Fibroblast of villous mesenchyme (primary cell): ENCODE results near the gene TLN1. TPM values are rescaled to one million over a fixed set of nuclear protein-coding genes. Genes with fewer than 3 reads are reported as not detected.

Experiments
- DNase-seq: peaks from one replicate; pipeline ENCODE4 v3.0.0-alpha.2; 2010; ENCODE audit warnings: low read depth
- H3K4me3 ChIP-seq: 2 replicates; pipeline ENCODE4 v1.5.1; 2011; ENCODE audit warnings: low read depth, mild to moderate bottlenecking, low read length
- total RNA-seq: library from RNA; depleted of rRNA; stranded (reverse); fragments of >200 nt; gene quantifications from 2 replicates; pipeline ENCODE4 v1.2.3, GENCODE V29; 2012
- TF ChIP-seq, protein P1 (sequence below): IDR thresholded peaks from 2 replicates; pipeline ENCODE4 v1.5.1; 2012; ENCODE audit warnings: low read depth, mild to moderate bottlenecking, low read length; ENCODE audit not compliant: insufficient read depth

TLN1 gene
- total RNA-seq, 1 donor = 428 TPM

- no peak for DNase-seq
- H3K4me3 ChIP-seq = no peak overlapping the region
- TF ChIP-seq, protein P1, sequence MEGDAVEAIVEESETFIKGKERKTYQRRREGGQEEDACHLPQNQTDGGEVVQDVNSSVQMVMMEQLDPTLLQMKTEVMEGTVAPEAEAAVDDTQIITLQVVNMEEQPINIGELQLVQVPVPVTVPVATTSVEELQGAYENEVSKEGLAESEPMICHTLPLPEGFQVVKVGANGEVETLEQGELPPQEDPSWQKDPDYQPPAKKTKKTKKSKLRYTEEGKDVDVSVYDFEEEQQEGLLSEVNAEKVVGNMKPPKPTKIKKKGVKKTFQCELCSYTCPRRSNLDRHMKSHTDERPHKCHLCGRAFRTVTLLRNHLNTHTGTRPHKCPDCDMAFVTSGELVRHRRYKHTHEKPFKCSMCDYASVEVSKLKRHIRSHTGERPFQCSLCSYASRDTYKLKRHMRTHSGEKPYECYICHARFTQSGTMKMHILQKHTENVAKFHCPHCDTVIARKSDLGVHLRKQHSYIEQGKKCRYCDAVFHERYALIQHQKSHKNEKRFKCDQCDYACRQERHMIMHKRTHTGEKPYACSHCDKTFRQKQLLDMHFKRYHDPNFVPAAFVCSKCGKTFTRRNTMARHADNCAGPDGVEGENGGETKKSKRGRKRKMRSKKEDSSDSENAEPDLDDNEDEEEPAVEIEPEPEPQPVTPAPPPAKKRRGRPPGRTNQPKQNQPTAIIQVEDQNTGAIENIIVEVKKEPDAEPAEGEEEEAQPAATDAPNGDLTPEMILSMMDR = no peak
Observed at GRCh38 chr9:35667939-35668338, 64.1 kb downstream of the TLN1 start.

GRCh38 chr9:35666549-35666948, 65.4 kb downstream of the TLN1 start:
- no peak for DNase-seq
- H3K4me3 ChIP-seq = no peak overlapping the region
- TF ChIP-seq, protein P1 = no peak

DNA sequence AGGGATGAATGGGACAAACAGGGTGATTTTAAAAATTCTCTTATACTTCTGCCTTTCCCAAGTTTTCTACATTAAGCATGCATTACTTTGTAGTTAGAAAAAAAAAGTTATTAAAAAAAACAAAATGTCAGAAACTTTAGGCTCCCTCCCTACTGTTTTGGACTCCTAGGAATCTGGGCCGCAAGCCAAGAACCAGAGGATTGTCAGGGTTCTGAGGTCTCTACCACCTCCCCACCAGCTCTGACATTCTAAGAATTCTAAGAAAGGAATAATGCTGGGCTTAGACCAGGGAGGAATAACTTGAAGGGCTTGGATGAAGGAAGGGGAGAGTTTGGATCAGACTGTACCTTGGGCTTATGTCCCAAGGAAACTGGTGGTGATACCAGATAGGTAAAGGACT, 66.0 kb downstream of the TLN1 start:
- H3K4me3 ChIP-seq = no peak overlapping the region
- no peak for DNase-seq

GRCh38 chr9:35665471-35665818, 66.5 kb downstream of the TLN1 start:
- TF ChIP-seq, protein P1 = no peak
- H3K4me3 ChIP-seq = peak overlapping the region; percentile 68
- no peak for DNase-seq

More for the DNA sequence above, 66.0 kb downstream of the TLN1 start:
- TF ChIP-seq, protein P1 = no peak

- H3K4me3 ChIP-seq = peak within 1 kb of the TSS; percentile 68
- peak; percentile 79 for DNase-seq
- TF ChIP-seq, protein P1 = peak; percentile 21
Observed at GRCh38 chr9:35664531-35665470, 67.2 kb downstream of the TLN1 start, which contains the start of gene ARHGEF39. Gene ARHGEF39 (minus strand): TSS chr9:35665195. CDS start chr9:35665169, 26 bp downstream.

- TF ChIP-seq, protein P1 = no peak
- DNase-seq = no peak
- no peak overlapping the region for H3K4me3 ChIP-seq
Observed at GRCh38 chr9:35662437-35662836, 69.6 kb downstream of the TLN1 start.
